ENCODE measurements around the gene CHST14.

CHST14 gene

DNA sequence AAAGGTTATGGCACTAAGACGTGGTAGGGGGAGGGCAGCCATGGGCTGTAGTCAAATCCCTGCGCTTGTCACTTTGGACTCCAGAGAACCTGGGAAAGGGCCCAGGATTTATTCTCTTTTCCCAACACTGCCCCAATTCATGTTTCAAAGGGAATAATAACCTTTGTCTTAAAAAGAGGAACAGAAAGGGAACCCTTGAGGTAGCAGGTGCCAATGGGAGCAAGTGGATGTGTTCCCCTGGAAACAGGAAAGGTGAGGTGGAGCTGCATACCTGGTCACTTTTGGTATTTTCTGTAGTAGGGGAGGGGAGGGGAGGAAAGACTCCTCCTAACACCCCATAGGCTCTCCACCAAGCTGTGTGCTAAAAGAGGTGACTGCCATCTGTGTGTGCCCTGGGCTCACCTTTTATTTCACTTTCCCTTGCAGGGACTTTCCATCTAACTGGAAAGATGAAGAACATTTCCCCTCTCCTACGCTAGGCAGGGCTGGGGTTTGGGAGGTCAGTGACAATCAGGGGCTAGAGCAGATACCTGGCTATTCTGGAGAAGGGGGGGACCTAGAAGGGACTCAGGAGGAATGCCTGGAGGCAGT lies 6.1 kb upstream of the CHST14 start:
- Histone ChIP-seq H3K9ac (ENCODE audit: insufficient read length, low read depth) (no peak overlapping the region), H3K27me3 (ENCODE audit: insufficient read depth, insufficient read length) (no peaks in the 10 kb centered on the region), H3K4me3 (ENCODE audit: insufficient read length, low read depth) (no peak overlapping the region), H3K4me1 (ENCODE audit: insufficient read depth, insufficient read length) (peaks cover 2% of the 10 kb centered on the region), H3K9me3 (ENCODE audit: insufficient read depth, low read length) (no peaks in the 10 kb centered on the region), H3K36me3 (ENCODE audit: insufficient read depth, insufficient read length, low read length) (peaks cover 88% of the 10 kb centered on the region)
- DNase-seq (ENCODE audit: low read depth, low spot score), result no peak
- TF ChIP-seq ZNF274 (IDR thresholded peaks at IDR 0.05; ENCODE audit: low read depth, low read length) (no peak), SUZ12 (IDR thresholded peaks at IDR 0.05; ENCODE audit: extremely low read depth, insufficient read depth, insufficient read length) (no peak), YY1 (IDR thresholded peaks at IDR 0.05; ENCODE audit: insufficient read depth, insufficient read length) (no peak)

DNA sequence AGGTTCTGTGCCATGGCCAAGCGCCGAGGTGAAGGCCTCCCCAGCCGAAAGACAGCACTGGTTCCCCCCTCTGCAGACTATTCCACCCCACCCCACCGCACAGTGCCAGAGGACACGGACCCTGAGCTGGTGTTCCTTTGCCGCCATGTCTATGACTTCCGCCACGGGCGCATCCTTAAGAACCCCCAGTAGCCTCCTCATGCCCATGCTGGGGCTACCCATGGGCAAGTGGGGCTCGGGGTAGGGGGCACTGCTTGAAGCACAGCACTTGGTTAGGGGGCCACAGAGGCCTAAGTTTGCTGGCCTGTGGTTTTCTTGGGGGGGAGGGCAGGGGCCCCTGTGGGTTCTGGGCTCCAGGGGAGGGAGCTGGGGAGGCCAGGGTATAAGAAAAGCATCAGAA lies 4.8 kb upstream of the CHST14 start:
- DNase-seq (ENCODE audit: low read depth, low spot score), result no peak
- no peak for TF ChIP-seq YY1 (IDR thresholded peaks at IDR 0.05; ENCODE audit: insufficient read depth, insufficient read length)
- H3K36me3 ChIP-seq (ENCODE audit: insufficient read depth, insufficient read length, low read length), result peaks cover 75% of the 10 kb centered on the region
- peaks cover 6% of the 10 kb centered on the region for H3K4me1 ChIP-seq (ENCODE audit: insufficient read depth, insufficient read length)
- H3K27me3 ChIP-seq (ENCODE audit: insufficient read depth, insufficient read length), result no peaks in the 10 kb centered on the region
- H3K9ac ChIP-seq (ENCODE audit: insufficient read length, low read depth), result no peak overlapping the region
- H3K4me3 ChIP-seq (ENCODE audit: insufficient read length, low read depth), result no peak overlapping the region
- no peaks in the 10 kb centered on the region for H3K9me3 ChIP-seq (ENCODE audit: insufficient read depth, low read length)

DNA sequence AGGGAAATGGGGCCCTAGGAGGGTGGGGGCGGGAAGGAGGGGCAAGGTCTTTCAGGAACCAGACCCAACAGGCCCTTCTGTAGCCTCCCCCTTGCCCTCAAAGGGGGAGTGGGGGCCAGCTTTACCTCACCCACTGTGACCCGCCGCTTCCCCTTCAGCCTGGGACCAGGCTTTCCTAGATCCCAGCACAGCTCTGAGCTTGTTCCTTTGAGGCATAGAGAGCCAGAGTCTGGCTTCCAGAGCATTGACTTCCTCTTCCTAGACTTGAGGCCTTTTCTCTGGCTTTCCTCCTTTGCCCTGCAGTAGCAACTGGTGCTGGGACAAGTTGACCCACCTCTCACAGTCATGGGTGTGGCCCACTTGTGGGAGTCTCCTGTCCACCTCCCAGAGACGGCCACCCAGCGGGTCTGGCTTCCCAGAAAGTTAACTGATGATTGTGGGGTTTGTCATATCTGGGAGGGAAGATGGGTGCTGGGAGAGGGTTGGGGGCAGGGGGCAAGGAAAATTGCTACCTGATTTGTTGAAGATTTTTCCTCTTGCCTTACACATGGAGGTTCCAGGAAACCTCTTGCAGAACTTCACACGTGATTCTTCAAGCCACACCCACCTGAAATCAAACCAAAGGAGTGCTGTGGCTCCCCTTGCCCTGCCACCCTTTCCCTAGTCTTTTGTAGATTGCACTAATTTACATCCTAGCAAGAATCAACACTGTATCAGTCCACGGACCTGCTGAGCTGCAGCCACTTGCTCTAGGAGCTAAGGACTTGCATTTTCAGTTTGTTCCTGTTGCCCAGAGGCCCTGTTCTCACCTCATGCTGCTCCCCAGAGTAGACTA lies 4.1 kb upstream of the CHST14 start:
- TF ChIP-seq ZNF274 (IDR thresholded peaks at IDR 0.05; ENCODE audit: low read depth, low read length) (no peak), YY1 (IDR thresholded peaks at IDR 0.05; ENCODE audit: insufficient read depth, insufficient read length) (no peak), SUZ12 (IDR thresholded peaks at IDR 0.05; ENCODE audit: extremely low read depth, insufficient read depth, insufficient read length) (no peak)
- Histone ChIP-seq H3K9ac (ENCODE audit: insufficient read length, low read depth) (no peak overlapping the region), H3K9me3 (ENCODE audit: insufficient read depth, low read length) (no peaks in the 10 kb centered on the region), H3K27me3 (ENCODE audit: insufficient read depth, insufficient read length) (no peaks in the 10 kb centered on the region), H3K4me3 (ENCODE audit: insufficient read length, low read depth) (no peak overlapping the region), H3K4me1 (ENCODE audit: insufficient read depth, insufficient read length) (peaks cover 6% of the 10 kb centered on the region), H3K36me3 (ENCODE audit: insufficient read depth, insufficient read length, low read length) (peaks cover 71% of the 10 kb centered on the region)
- DNase-seq (ENCODE audit: low read depth, low spot score), result no peak

DNA sequence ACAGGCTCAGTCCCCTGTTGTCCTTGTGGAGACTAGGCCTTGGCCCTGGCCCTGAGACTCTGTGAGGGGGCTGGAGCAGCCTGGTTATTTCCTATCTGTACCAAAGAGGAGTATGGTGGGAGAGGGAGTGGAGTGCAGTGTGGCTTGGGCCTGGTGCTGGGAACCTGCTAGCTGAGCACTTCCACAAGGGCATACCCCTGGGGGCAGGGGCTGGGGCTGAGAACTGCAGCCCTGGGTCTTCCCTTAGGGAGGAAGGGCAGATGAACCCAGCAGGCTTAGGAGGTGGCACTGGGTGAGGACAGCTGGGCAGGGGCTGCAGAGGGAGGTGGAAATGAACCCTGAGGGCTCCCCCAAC lies 3.5 kb upstream of the CHST14 start:
- H3K4me1 ChIP-seq (ENCODE audit: insufficient read depth, insufficient read length), result peaks cover 12% of the 10 kb centered on the region
- TF ChIP-seq ZNF274 (IDR thresholded peaks at IDR 0.05; ENCODE audit: low read depth, low read length) (no peak), YY1 (IDR thresholded peaks at IDR 0.05; ENCODE audit: insufficient read depth, insufficient read length) (no peak), SUZ12 (IDR thresholded peaks at IDR 0.05; ENCODE audit: extremely low read depth, insufficient read depth, insufficient read length) (no peak)
- H3K4me3 ChIP-seq (ENCODE audit: insufficient read length, low read depth), result no peak overlapping the region
- no peaks in the 10 kb centered on the region for H3K9me3 ChIP-seq (ENCODE audit: insufficient read depth, low read length)
- peaks cover 65% of the 10 kb centered on the region for H3K36me3 ChIP-seq (ENCODE audit: insufficient read depth, insufficient read length, low read length)
- H3K27me3 ChIP-seq (ENCODE audit: insufficient read depth, insufficient read length), result no peaks in the 10 kb centered on the region
- no peak for DNase-seq (ENCODE audit: low read depth, low spot score)
- no peak overlapping the region for H3K9ac ChIP-seq (ENCODE audit: insufficient read length, low read depth)

DNA sequence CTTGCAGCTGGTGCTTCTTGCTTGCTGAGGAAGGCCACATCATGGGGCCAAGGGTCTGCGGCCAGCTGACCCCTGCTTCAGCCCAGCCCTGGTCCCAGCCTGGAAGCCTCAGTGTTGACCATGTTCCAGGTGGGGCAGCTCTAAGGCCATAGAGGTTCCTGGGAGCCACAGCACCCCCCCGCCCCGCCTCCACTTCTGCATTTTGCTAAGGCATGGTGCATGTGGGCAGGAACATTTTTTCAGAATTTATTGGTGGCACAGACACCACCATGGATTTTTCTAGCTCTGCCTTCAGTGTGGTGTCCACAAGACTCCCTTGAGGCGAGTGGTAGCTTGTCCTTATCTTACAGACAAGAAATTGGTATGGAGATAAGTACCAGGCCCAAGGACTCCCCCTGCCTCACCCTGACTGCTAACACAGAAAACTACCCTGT lies 1.9 kb upstream of the CHST14 start:
- peaks cover 13% of the 10 kb centered on the region for H3K4me1 ChIP-seq (ENCODE audit: insufficient read depth, insufficient read length)
- TF ChIP-seq SUZ12 (IDR thresholded peaks at IDR 0.05; ENCODE audit: extremely low read depth, insufficient read depth, insufficient read length) (no peak), ZNF274 (IDR thresholded peaks at IDR 0.05; ENCODE audit: low read depth, low read length) (no peak), YY1 (IDR thresholded peaks at IDR 0.05; ENCODE audit: insufficient read depth, insufficient read length) (no peak)
- H3K27me3 ChIP-seq (ENCODE audit: insufficient read depth, insufficient read length), result no peaks in the 10 kb centered on the region
- H3K9me3 ChIP-seq (ENCODE audit: insufficient read depth, low read length), result no peaks in the 10 kb centered on the region
- no peak for DNase-seq (ENCODE audit: low read depth, low spot score)
- H3K9ac ChIP-seq (ENCODE audit: insufficient read length, low read depth), result no peak overlapping the region
- H3K36me3 ChIP-seq (ENCODE audit: insufficient read depth, insufficient read length, low read length), result peaks cover 54% of the 10 kb centered on the region
- H3K4me3 ChIP-seq (ENCODE audit: insufficient read length, low read depth), result no peak overlapping the region

DNA sequence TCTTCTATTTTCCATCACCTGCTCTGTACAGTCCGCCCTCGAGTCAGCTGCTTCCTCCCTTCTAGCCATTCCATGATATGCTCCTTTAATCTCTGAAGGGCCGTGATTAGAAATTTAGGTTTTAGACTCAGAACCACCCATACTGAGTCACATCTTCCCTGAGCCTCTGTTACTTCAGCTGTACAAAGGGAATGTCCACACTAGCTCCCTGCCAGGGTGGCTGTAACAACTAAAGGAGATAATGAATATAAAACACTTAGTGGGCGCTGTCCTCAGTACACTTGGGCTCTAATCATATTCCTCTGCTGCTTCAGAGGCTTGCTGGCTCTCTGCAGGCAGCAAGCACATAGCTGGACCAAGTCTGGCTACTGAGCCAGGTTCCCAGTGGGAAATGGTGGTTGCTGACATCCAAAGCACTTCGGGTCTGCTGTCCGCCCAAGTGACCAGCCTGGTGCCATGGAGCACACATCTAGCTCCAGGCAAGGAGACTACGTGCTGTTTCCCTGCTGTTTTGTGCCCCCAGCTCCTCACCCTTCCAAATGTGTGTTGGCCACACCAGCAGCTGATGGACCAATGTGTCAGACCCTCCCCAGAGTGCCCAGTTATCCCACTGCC lies 901 bp upstream of the CHST14 start:
- peak overlapping the region; percentile 92 for H3K9ac ChIP-seq (ENCODE audit: insufficient read length, low read depth)
- H3K4me3 ChIP-seq (ENCODE audit: insufficient read length, low read depth), result peak overlapping the region; percentile 40
- H3K27me3 ChIP-seq (ENCODE audit: insufficient read depth, insufficient read length), result no peaks in the 10 kb centered on the region

DNA sequence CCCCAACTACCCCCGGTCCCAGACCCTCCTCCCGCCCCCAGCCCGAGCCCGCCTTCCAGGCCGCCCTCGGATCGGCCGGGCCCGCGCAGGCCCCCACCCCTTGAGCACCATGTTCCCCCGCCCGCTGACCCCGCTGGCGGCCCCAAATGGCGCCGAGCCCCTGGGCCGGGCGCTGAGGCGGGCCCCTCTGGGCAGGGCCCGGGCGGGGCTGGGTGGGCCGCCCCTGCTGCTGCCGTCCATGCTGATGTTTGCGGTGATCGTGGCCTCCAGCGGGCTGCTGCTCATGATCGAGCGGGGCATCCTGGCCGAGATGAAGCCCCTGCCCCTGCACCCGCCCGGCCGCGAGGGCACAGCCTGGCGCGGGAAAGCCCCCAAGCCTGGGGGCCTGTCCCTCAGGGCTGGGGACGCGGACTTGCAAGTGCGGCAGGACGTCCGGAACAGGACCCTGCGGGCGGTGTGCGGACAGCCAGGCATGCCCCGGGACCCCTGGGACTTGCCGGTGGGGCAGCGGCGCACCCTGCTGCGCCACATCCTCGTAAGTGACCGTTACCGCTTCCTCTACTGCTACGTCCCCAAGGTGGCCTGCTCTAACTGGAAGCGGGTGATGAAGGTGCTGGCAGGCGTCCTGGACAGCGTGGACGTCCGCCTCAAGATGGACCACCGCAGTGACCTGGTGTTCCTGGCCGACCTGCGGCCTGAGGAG lies 472 bp downstream of the CHST14 start:
- no peak for TF ChIP-seq YY1 (IDR thresholded peaks at IDR 0.05; ENCODE audit: insufficient read depth, insufficient read length)
- no peak for TF ChIP-seq SUZ12 (IDR thresholded peaks at IDR 0.05; ENCODE audit: extremely low read depth, insufficient read depth, insufficient read length)
- no peak for TF ChIP-seq ZNF274 (IDR thresholded peaks at IDR 0.05; ENCODE audit: low read depth, low read length)
- H3K4me1 ChIP-seq (ENCODE audit: insufficient read depth, insufficient read length), result peaks cover 13% of the 10 kb centered on the region
- H3K4me3 ChIP-seq (ENCODE audit: insufficient read length, low read depth), result peak overlapping the region; percentile 67
- H3K36me3 ChIP-seq (ENCODE audit: insufficient read depth, insufficient read length, low read length), result peaks cover 30% of the 10 kb centered on the region
- H3K9me3 ChIP-seq (ENCODE audit: insufficient read depth, low read length), result no peaks in the 10 kb centered on the region
- no peaks in the 10 kb centered on the region for H3K27me3 ChIP-seq (ENCODE audit: insufficient read depth, insufficient read length)
- H3K9ac ChIP-seq (ENCODE audit: insufficient read length, low read depth), result peak overlapping the region; percentile 87
- DNase-seq (ENCODE audit: low read depth, low spot score), result no peak

More for the DNA sequence above, 901 bp upstream of the CHST14 start:
- no peak for DNase-seq (ENCODE audit: low read depth, low spot score)
- Histone ChIP-seq H3K9me3 (ENCODE audit: insufficient read depth, low read length) (no peaks in the 10 kb centered on the region), H3K36me3 (ENCODE audit: insufficient read depth, insufficient read length, low read length) (peaks cover 44% of the 10 kb centered on the region), H3K4me1 (ENCODE audit: insufficient read depth, insufficient read length) (peaks cover 13% of the 10 kb centered on the region)
- no peak for TF ChIP-seq ZNF274 (IDR thresholded peaks at IDR 0.05; ENCODE audit: low read depth, low read length)
- TF ChIP-seq YY1 (IDR thresholded peaks at IDR 0.05; ENCODE audit: insufficient read depth, insufficient read length), result no peak
- no peak for TF ChIP-seq SUZ12 (IDR thresholded peaks at IDR 0.05; ENCODE audit: extremely low read depth, insufficient read depth, insufficient read length)
